ENCODE results near the gene PPP2R5E.

PPP2R5E gene

DNA sequence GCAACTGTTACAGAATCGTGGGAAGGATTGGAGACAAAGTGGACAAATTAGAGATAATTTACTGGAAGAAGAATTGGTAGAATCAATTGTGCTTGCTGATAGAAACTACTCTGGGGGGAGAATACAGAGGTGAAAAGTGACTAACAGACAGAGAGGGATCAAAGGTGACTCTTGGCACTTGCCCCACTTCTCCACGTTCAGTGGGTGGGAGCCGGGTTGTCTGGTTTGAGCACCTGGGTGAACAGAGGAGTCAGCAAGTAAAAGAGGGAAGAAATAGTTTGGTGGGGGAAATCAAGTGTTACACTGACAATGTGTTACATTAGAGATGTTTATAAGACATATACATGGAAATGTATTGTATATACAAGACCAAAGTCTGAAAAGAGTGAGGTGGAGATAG lies 69.1 kb downstream of the PPP2R5E start:
- TF ChIP-seq, protein P1, sequence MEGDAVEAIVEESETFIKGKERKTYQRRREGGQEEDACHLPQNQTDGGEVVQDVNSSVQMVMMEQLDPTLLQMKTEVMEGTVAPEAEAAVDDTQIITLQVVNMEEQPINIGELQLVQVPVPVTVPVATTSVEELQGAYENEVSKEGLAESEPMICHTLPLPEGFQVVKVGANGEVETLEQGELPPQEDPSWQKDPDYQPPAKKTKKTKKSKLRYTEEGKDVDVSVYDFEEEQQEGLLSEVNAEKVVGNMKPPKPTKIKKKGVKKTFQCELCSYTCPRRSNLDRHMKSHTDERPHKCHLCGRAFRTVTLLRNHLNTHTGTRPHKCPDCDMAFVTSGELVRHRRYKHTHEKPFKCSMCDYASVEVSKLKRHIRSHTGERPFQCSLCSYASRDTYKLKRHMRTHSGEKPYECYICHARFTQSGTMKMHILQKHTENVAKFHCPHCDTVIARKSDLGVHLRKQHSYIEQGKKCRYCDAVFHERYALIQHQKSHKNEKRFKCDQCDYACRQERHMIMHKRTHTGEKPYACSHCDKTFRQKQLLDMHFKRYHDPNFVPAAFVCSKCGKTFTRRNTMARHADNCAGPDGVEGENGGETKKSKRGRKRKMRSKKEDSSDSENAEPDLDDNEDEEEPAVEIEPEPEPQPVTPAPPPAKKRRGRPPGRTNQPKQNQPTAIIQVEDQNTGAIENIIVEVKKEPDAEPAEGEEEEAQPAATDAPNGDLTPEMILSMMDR (IDR thresholded peaks at IDR 0.05; ENCODE audit: borderline replicate concordance, insufficient read depth, low read depth, low read length), result no peak
- H3K4me3 ChIP-seq (ENCODE audit: low read depth, low read length), result no peak overlapping the region

DNA sequence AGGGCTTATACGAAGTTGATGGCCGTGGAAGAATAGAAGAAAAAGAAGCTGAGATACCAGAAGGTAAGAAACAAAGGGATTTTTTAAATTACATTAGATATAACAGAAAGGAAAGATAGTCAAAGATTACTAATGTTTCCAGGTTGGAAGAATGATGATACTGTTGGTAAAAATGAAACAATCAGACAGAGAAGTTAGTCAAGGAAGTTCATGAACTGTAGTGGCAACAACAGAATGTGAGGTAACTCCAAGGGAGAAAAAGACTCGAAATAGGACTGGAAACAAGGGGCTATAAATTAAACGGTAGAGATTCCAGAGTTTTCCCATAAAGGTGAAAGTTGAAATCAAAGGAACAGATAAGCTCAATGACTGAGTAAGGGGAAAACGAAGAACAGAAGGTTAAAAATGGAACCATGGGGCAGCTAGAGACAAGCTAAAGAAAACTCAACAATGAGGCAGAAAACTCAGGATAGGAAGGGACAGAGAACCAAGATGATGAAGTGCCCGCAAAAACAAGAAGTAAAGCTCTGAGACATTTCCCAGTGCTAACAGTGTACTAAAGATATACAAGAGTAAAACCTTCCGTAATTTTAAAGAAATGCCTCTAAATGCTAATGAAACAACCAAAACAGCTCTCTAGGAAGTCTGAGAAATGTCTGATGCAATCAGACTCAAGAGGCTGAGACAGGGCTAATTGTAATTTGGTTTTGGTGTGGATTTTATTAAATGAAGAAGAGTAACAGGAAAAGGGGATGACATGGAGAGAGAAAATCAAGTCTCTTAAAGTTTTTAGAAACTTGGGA lies 70.0 kb downstream of the PPP2R5E start:
- TF ChIP-seq, protein P1 (IDR thresholded peaks at IDR 0.05; ENCODE audit: borderline replicate concordance, insufficient read depth, low read depth, low read length), result no peak
- no peak overlapping the region for H3K4me3 ChIP-seq (ENCODE audit: low read depth, low read length)

DNA sequence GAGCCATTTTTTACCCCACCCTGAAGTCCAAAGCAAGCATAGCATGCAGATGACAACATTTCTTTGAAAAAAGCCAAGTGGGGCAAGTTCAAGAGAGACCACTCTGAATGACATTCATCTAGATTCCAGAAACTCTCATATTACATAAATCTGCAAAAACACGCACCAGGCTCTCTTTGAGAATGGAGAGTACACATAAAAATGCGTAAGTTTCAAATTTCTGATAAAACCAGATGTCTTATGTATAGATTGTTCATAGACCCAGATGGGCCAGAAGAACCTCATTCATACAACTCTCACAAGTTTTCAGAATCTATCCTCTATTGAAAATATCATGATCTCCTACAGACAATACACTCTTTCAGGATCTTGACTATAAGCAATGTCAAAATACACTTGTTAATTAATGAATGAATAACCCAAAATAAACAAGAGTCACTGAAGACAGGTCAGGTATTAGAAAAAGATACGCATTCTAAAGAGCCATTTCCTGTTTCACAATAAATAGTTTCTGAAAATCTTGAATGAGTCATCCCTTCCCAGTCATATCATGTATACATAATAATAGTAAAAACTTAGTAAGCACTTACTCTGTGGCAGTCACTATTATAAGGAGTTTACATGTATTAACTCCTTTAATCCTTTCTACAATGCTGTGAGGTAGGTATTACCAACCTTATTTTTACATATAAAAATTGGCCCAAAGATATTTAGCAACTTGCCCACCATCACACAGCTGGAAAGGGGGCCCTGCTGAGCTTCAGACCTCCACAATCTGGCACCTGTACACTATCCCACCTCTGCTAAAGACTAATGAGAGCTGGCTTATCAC lies 72.0 kb downstream of the PPP2R5E start:
- H3K4me3 ChIP-seq (ENCODE audit: low read depth, low read length), result no peak overlapping the region
- TF ChIP-seq, protein P1 (IDR thresholded peaks at IDR 0.05; ENCODE audit: borderline replicate concordance, insufficient read depth, low read depth, low read length), result no peak

DNA sequence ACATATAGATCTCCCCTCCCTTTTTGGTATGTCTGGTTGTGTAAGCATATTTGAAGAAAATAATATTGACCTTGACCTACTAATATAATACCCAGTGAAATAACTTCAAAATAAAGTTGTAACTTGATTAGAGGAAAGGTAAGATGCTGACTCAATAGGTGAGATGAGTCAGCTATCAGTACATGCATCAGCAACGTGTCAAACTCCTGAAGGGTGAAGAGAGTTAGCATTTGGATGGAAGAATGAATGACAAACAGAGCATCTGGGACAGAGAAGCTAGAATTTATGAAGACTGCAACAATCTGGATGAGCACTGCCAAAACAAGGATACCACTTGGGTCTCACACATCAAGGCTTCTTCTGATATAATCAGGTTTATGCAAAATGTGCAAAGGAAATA lies 74.9 kb downstream of the PPP2R5E start:
- TF ChIP-seq, protein P1 (IDR thresholded peaks at IDR 0.05; ENCODE audit: borderline replicate concordance, insufficient read depth, low read depth, low read length), result no peak
- H3K4me3 ChIP-seq (ENCODE audit: low read depth, low read length), result no peak overlapping the region

DNA sequence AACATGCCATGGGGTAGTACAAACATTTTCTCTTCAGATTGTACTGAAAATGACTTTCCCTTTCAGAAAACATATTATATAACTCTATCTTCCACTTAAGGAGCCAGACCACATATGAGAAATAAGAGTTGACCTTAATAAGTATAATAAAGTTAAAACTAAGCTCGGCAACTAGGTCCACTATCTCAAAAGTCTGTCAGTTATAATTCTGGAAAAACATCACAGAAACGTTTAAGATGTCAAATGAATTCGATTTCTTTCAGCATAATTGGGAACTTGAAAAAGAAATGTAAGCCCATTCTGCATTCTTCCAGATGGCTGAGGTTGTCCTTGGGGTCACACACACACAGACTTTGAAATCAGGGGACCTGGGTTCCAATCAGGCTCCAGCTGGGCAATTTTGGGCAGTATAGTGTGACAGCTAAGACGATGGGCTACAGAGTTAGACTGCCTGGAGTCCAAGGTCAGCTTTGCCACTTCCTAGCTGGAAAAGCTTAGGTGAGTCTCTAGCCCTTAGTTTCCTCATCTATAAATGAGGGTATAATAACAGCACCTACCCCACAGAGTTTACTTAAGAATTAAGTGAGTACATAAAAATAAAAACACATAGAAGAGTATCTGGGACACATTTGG lies 75.6 kb downstream of the PPP2R5E start:
- TF ChIP-seq, protein P1 (IDR thresholded peaks at IDR 0.05; ENCODE audit: borderline replicate concordance, insufficient read depth, low read depth, low read length), result no peak

DNA sequence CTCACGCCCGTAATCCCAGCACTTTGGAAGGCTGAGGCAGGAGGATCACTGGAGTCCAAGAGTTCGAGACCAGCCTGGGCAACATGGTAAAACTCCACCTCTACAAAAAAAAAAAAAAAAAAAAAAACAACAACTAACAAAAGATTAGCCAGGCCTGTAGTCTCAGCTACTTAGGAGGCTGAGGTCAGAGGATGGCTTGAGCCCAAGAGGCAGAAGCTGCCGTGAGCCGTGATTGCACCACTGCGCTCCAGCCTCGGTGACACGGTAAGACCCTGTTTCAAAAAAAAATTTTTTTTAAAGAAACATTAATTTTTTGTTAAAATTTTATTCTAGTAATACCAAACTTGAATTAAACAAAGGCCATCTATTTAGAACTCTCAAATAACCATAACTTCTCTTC lies 77.8 kb downstream of the PPP2R5E start:
- TF ChIP-seq, protein P1 (IDR thresholded peaks at IDR 0.05; ENCODE audit: borderline replicate concordance, insufficient read depth, low read depth, low read length), result no peak
- H3K4me3 ChIP-seq (ENCODE audit: low read depth, low read length), result no peak overlapping the region

More for the DNA sequence above, 75.6 kb downstream of the PPP2R5E start:
- no peak overlapping the region for H3K4me3 ChIP-seq (ENCODE audit: low read depth, low read length)

Measured in GM12875 (cell line).